ENCODE data around the gene PARP12. TPM values are rescaled to one million over a fixed set of nuclear protein-coding genes. Genes with fewer than 3 reads are reported as not detected.
A peak's percentile ranks its signal among the peaks of the same experiment; 100 is the strongest.

The PARP12 gene
- total RNA-seq, 1 donor from 2014 or later, result 14.5 TPM

DNA sequence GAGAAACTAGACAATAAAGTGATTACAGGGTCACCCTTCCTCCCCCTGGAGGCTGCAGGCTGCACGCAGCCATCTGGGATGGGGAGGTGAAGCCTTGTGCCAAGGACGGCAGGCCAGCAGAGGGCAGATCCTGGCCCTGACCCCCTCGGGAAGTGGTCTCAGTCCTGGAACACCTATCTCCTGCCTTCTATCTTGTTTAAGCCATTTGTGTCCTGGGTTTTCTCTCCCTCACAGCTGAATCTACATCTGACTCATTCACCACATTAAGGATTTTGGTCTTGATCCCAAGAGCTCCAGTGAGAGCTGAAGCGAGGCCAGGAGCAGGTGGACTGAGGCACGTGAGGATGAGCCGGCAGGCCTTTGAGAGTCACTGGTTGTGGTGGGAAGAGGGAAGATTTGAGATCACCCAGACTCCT lies 16.4 kb upstream of the PARP12 start:
- Mint-ChIP-seq H3K36me3 (ENCODE audit: low read depth, unreplicated experiment) (peaks cover 4% of the 10 kb centered on the region), H3K27me3 (ENCODE audit: unreplicated experiment) (peaks cover 13% of the 10 kb centered on the region), H3K4me3 (ENCODE audit: unreplicated experiment) (no peak overlapping the region), H3K9me3 (ENCODE audit: unreplicated experiment) (no peaks in the 10 kb centered on the region), H3K27ac (ENCODE audit: unreplicated experiment) (no peak overlapping the region), H3K4me1 (ENCODE audit: unreplicated experiment) (peaks cover 11% of the 10 kb centered on the region)
- TF ChIP-seq, protein P1, sequence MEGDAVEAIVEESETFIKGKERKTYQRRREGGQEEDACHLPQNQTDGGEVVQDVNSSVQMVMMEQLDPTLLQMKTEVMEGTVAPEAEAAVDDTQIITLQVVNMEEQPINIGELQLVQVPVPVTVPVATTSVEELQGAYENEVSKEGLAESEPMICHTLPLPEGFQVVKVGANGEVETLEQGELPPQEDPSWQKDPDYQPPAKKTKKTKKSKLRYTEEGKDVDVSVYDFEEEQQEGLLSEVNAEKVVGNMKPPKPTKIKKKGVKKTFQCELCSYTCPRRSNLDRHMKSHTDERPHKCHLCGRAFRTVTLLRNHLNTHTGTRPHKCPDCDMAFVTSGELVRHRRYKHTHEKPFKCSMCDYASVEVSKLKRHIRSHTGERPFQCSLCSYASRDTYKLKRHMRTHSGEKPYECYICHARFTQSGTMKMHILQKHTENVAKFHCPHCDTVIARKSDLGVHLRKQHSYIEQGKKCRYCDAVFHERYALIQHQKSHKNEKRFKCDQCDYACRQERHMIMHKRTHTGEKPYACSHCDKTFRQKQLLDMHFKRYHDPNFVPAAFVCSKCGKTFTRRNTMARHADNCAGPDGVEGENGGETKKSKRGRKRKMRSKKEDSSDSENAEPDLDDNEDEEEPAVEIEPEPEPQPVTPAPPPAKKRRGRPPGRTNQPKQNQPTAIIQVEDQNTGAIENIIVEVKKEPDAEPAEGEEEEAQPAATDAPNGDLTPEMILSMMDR (IDR thresholded peaks at IDR 0.05; ENCODE audit: unreplicated experiment), result peak; percentile 50
- peak; percentile 65 for DNase-seq (ENCODE audit: low spot score)

DNA sequence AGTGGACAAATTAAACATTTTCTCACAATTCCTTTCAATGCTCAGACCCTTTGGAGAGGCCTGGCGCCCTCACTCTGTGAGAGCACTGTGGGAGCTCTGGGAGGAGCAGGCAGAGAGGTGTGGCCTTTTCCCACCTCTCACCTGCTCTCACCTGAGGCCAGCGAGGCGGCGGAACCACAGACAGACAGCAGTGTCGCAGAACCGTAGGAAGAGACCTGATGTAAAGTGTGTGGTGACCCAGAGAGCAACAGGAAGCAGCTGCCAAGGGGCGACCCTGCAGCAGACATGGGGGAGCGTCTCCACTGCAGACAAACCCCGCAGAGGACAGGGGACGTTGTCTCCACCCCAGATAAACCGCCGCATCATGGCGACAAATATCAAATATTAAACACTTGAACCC lies 15.6 kb upstream of the PARP12 start:
- H3K4me1 Mint-ChIP-seq (ENCODE audit: unreplicated experiment), result peaks cover 4% of the 10 kb centered on the region
- H3K9me3 Mint-ChIP-seq (ENCODE audit: unreplicated experiment), result no peaks in the 10 kb centered on the region
- H3K36me3 Mint-ChIP-seq (ENCODE audit: low read depth, unreplicated experiment), result peaks cover 4% of the 10 kb centered on the region
- no peak for DNase-seq (ENCODE audit: low spot score)
- H3K27me3 Mint-ChIP-seq (ENCODE audit: unreplicated experiment), result peaks cover 13% of the 10 kb centered on the region
- H3K4me3 Mint-ChIP-seq (ENCODE audit: unreplicated experiment), result no peak overlapping the region
- no peak overlapping the region for H3K27ac Mint-ChIP-seq (ENCODE audit: unreplicated experiment)
- TF ChIP-seq, protein P1 (IDR thresholded peaks at IDR 0.05; ENCODE audit: unreplicated experiment), result no peak

DNA sequence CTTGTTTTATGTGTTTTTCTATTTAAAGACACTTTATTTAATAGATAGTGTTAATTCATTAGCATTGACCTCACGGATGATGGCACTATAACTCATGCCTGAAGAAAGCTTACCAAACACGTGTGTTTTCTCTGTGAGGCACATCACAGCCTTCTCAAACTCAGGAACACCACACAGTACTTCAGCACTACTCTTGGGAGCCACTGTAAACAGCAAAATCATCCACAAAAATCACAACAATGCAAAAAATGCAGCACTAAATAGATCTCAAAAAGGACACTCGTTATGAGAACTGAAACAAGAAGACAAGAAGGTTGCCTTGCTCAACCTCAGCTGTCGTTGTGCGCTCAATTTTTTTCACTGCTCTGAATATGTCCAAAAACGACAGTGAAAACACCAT lies 12.0 kb upstream of the PARP12 start:
- Mint-ChIP-seq H3K27me3 (ENCODE audit: unreplicated experiment) (no peaks in the 10 kb centered on the region), H3K4me1 (ENCODE audit: unreplicated experiment) (no peaks in the 10 kb centered on the region), H3K27ac (ENCODE audit: unreplicated experiment) (no peak overlapping the region), H3K36me3 (ENCODE audit: low read depth, unreplicated experiment) (no peaks in the 10 kb centered on the region), H3K9me3 (ENCODE audit: unreplicated experiment) (no peaks in the 10 kb centered on the region), H3K4me3 (ENCODE audit: unreplicated experiment) (no peak overlapping the region)
- DNase-seq (ENCODE audit: low spot score), result no peak
- TF ChIP-seq, protein P1 (IDR thresholded peaks at IDR 0.05; ENCODE audit: unreplicated experiment), result no peak

DNA sequence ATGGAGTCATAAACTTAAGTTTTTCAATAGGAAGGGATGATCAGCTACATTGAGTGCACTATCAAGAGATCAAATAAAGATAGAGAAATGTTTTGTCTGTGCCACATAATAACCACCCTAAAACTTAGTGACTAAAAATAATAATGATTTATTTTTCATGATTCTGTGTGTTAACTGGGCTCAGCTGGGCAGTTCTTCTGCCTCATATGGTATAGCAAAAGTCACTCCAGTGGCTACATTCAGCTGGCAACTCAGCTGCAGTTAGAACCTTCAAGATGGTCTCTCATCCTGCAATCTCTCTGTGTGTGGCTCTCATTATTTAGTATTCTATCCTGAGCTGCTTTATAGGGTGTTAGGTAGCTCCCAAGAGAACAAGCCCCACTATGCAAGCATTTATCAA lies 7.8 kb upstream of the PARP12 start:
- H3K27ac Mint-ChIP-seq (ENCODE audit: unreplicated experiment), result no peak overlapping the region
- no peaks in the 10 kb centered on the region for H3K36me3 Mint-ChIP-seq (ENCODE audit: low read depth, unreplicated experiment)
- no peaks in the 10 kb centered on the region for H3K27me3 Mint-ChIP-seq (ENCODE audit: unreplicated experiment)
- TF ChIP-seq, protein P1 (IDR thresholded peaks at IDR 0.05; ENCODE audit: unreplicated experiment), result no peak
- no peaks in the 10 kb centered on the region for H3K4me1 Mint-ChIP-seq (ENCODE audit: unreplicated experiment)
- H3K4me3 Mint-ChIP-seq (ENCODE audit: unreplicated experiment), result no peak overlapping the region
- no peaks in the 10 kb centered on the region for H3K9me3 Mint-ChIP-seq (ENCODE audit: unreplicated experiment)
- no peak for DNase-seq (ENCODE audit: low spot score)

DNA sequence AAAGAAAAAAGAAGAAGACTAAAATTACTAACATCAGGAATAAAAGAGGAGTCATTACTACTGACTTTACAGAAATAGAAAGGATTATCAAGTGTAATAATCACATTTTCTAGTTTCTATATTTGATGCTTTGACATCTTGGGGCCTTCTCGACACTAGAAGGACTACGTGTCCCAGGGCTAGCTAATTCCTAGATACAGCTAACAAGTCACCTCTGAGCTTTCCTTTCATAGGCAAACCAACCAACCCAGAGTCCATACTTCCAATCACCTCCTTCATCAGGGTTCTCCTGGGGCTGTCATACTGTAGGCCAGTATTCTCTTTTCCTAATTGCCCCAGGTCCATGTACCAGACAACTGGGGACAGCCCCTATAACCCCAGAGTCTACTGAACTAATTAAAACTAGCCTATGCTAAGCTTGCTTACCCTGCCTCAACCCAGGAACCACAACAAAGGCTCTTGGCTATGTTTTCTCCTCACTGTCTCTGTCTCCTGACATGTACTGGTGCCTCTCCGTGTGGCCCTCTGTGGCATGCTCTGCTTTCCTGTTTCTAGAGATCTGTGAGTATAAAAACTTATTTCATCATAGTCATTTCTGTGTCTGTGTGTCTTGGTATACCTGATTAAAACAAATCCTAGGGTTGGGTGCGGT lies 6.7 kb upstream of the PARP12 start:
- Mint-ChIP-seq H3K27ac (ENCODE audit: unreplicated experiment) (no peak overlapping the region), H3K9me3 (ENCODE audit: unreplicated experiment) (no peaks in the 10 kb centered on the region)
- TF ChIP-seq, protein P1 (IDR thresholded peaks at IDR 0.05; ENCODE audit: unreplicated experiment), result no peak

More for the DNA sequence above, 6.7 kb upstream of the PARP12 start:
- H3K4me1 Mint-ChIP-seq (ENCODE audit: unreplicated experiment), result no peaks in the 10 kb centered on the region
- DNase-seq (ENCODE audit: low spot score), result no peak
- no peak overlapping the region for H3K4me3 Mint-ChIP-seq (ENCODE audit: unreplicated experiment)
- no peaks in the 10 kb centered on the region for H3K36me3 Mint-ChIP-seq (ENCODE audit: low read depth, unreplicated experiment)
- no peaks in the 10 kb centered on the region for H3K27me3 Mint-ChIP-seq (ENCODE audit: unreplicated experiment)
